Ishikawa (cell line): ENCODE results near the gene GSTT2.

Experiments
- EGR1 ChIP-seq: IDR thresholded peaks from 2 replicates; pipeline ENCODE4 v1.6.1; 2012
- EP300 ChIP-seq: IDR thresholded peaks from 2 replicates; pipeline ENCODE4 v1.6.1; 2012; ENCODE audit warnings: borderline replicate concordance
- FOXM1 ChIP-seq: IDR thresholded peaks from 2 replicates; pipeline ENCODE4 v1.6.1; 2012; ENCODE audit warnings: low read depth, borderline replicate concordance
- MAX ChIP-seq: IDR thresholded peaks from 2 replicates; pipeline ENCODE4 v1.6.1; 2012
- RAD21 ChIP-seq: IDR thresholded peaks from 2 replicates; pipeline ENCODE4 v1.6.1; 2012; ENCODE audit warnings: low read depth
- TAF1 ChIP-seq: IDR thresholded peaks from 2 replicates; pipeline ENCODE4 v1.6.1; 2012; ENCODE audit warnings: low read depth, mild to moderate bottlenecking
- YY1 ChIP-seq: IDR thresholded peaks from 2 replicates; pipeline ENCODE4 v1.6.1; 2012; ENCODE audit warnings: low read depth

GRCh38 chr22:24016156-24016555 lies 36.2 kb downstream of the GSTT2 start:
- TF ChIP-seq RAD21: no peak
- TF ChIP-seq MAX: no peak
- TF ChIP-seq FOXM1: no peak
- TF ChIP-seq EP300: no peak
- TF ChIP-seq EGR1: no peak
- no peak for TF ChIP-seq YY1
- TF ChIP-seq TAF1: no peak
